Effector memory CD4-positive, alpha-beta T cell (primary cell): Measurements from ENCODE around the gene MALSU1.

Experiments
- DNase-seq, 3 donors: peaks; one replicate each; pipeline ENCODE4 v3.0.0-alpha.2; 2020
- H3K27ac ChIP-seq: 2 replicates; pipeline ENCODE4 v1.7.0; 2013; ENCODE audit warnings: mild to moderate bottlenecking, low read length, moderate library complexity; ENCODE audit not compliant: insufficient read depth, poor library complexity, severe bottlenecking
- H3K27me3 ChIP-seq: replicated peaks from 2 replicates; pipeline ENCODE4 v1.7.0; 2013; ENCODE audit warnings: mild to moderate bottlenecking, low read length; ENCODE audit not compliant: insufficient read depth, control insufficient read depth, poor library complexity, severe bottlenecking
- H3K36me3 ChIP-seq: 2 replicates; pipeline ENCODE4 v1.7.0; 2013; ENCODE audit warnings: mild to moderate bottlenecking, low read length, moderate library complexity; ENCODE audit not compliant: control insufficient read depth, insufficient read depth
- H3K4me1 ChIP-seq: 2 replicates; pipeline ENCODE4 v1.7.0; 2013; ENCODE audit warnings: low read length, mild to moderate bottlenecking; ENCODE audit not compliant: control insufficient read depth, insufficient read depth, poor library complexity, severe bottlenecking
- H3K4me3 ChIP-seq: 2 replicates; pipeline ENCODE4 v1.7.0; 2013; ENCODE audit warnings: low read length, low read depth, mild to moderate bottlenecking; ENCODE audit not compliant: insufficient read depth, poor library complexity, severe bottlenecking
- H3K9me3 ChIP-seq: 2 replicates; pipeline ENCODE4 v1.7.0; 2013; ENCODE audit warnings: mild to moderate bottlenecking, low read length, moderate library complexity; ENCODE audit not compliant: control insufficient read depth

The MALSU1 gene

GRCh38 chr7:23284871-23285270, 14.3 kb upstream of the MALSU1 start:
- Histone ChIP-seq H3K9me3 (no peaks in the 10 kb centered on the region), H3K27ac (no peak overlapping the region), H3K4me1 (no peaks in the 10 kb centered on the region), H3K4me3 (no peak overlapping the region), H3K27me3 (no peaks in the 10 kb centered on the region), H3K36me3 (no peaks in the 10 kb centered on the region)
- no peak for DNase-seq

GRCh38 chr7:23285657-23286646, 13.2 kb upstream of the MALSU1 start:
- H3K4me3 ChIP-seq, result no peak overlapping the region
- H3K4me1 ChIP-seq, result no peaks in the 10 kb centered on the region
- no peaks in the 10 kb centered on the region for H3K9me3 ChIP-seq
- H3K27ac ChIP-seq, result no peak overlapping the region
- no peaks in the 10 kb centered on the region for H3K27me3 ChIP-seq
- no peak for DNase-seq
- H3K36me3 ChIP-seq, result no peaks in the 10 kb centered on the region

- no peak overlapping the region for H3K4me3 ChIP-seq
- H3K9me3 ChIP-seq, result no peaks in the 10 kb centered on the region
- H3K27me3 ChIP-seq, result no peaks in the 10 kb centered on the region
- no peaks in the 10 kb centered on the region for H3K36me3 ChIP-seq
- no peak overlapping the region for H3K27ac ChIP-seq
- DNase-seq, result no peak
- no peaks in the 10 kb centered on the region for H3K4me1 ChIP-seq
Observed at GRCh38 chr7:23287612-23288011, 11.5 kb upstream of the MALSU1 start.

- no peaks in the 10 kb centered on the region for H3K27me3 ChIP-seq
- H3K4me1 ChIP-seq, result no peaks in the 10 kb centered on the region
- H3K9me3 ChIP-seq, result no peaks in the 10 kb centered on the region
- H3K27ac ChIP-seq, result no peak overlapping the region
- no peak for DNase-seq
- H3K4me3 ChIP-seq, result no peak overlapping the region
- H3K36me3 ChIP-seq, result no peaks in the 10 kb centered on the region
Observed at GRCh38 chr7:23290993-23291392, 8.1 kb upstream of the MALSU1 start.

GRCh38 chr7:23291957-23292560, 7.1 kb upstream of the MALSU1 start:
- Histone ChIP-seq H3K36me3 (no peaks in the 10 kb centered on the region), H3K9me3 (no peaks in the 10 kb centered on the region), H3K27ac (no peak overlapping the region), H3K4me1 (no peaks in the 10 kb centered on the region), H3K27me3 (no peaks in the 10 kb centered on the region), H3K4me3 (no peak overlapping the region)
- no peak for DNase-seq

GRCh38 chr7:23292623-23293022, 6.5 kb upstream of the MALSU1 start:
- Histone ChIP-seq H3K4me3 (no peak overlapping the region), H3K36me3 (no peaks in the 10 kb centered on the region), H3K4me1 (no peaks in the 10 kb centered on the region), H3K27ac (no peak overlapping the region), H3K9me3 (no peaks in the 10 kb centered on the region), H3K27me3 (no peaks in the 10 kb centered on the region)
- no peak for DNase-seq

- Histone ChIP-seq H3K36me3 (no peaks in the 10 kb centered on the region), H3K4me1 (no peaks in the 10 kb centered on the region), H3K27me3 (no peaks in the 10 kb centered on the region), H3K27ac (no peak overlapping the region), H3K4me3 (no peak overlapping the region), H3K9me3 (no peaks in the 10 kb centered on the region)
- no peak for DNase-seq
Observed at GRCh38 chr7:23293500-23294073, 5.6 kb upstream of the MALSU1 start.

- Histone ChIP-seq H3K27me3 (no peaks in the 10 kb centered on the region), H3K4me1 (peaks cover 4% of the 10 kb centered on the region), H3K27ac (no peak overlapping the region), H3K36me3 (no peaks in the 10 kb centered on the region), H3K4me3 (no peak overlapping the region), H3K9me3 (no peaks in the 10 kb centered on the region)
- DNase-seq, result no peak
Observed at GRCh38 chr7:23294549-23295400, 4.4 kb upstream of the MALSU1 start.

- Histone ChIP-seq H3K4me3 (no peak overlapping the region), H3K4me1 (peaks cover 10% of the 10 kb centered on the region), H3K27ac (no peak overlapping the region), H3K27me3 (no peaks in the 10 kb centered on the region), H3K36me3 (no peaks in the 10 kb centered on the region), H3K9me3 (no peaks in the 10 kb centered on the region)
- no peak for DNase-seq
Observed at GRCh38 chr7:23295401-23295697, 3.8 kb upstream of the MALSU1 start.
